ENCODE data around the gene GDPD3.

GRCh38 chr16:30076276-30076791 lies 37.0 kb downstream of the GDPD3 start:
- no peak for TF ChIP-seq POLR2AphosphoS5 (IDR thresholded peaks at IDR 0.05; ENCODE audit: low read depth, low read length)
- no peak for TF ChIP-seq POLR2A (IDR thresholded peaks at IDR 0.05; ENCODE audit: low read depth, low read length)

Measured in GM12892 (cell line).